Erythroblast (primary cell): ENCODE results near the gene PUM1.

Experiments used
- GATA1 ChIP-seq: IDR thresholded peaks from 2 replicates; pipeline ENCODE4 v1.6.1; 2011; ENCODE audit warnings: low read depth, mild to moderate bottlenecking, control low read depth, low read length, moderate library complexity
- POLR2A ChIP-seq: IDR thresholded peaks from 2 replicates; pipeline ENCODE4 v1.6.1; 2011; ENCODE audit warnings: mild to moderate bottlenecking, low read length

GRCh38 chr1:30968220-30968971 lies 97.1 kb downstream of the PUM1 start:
- no peak for TF ChIP-seq POLR2A
- TF ChIP-seq GATA1 = no peak
